ENCODE data around the gene P4HTM. TPM values are rescaled to one million over a fixed set of nuclear protein-coding genes. Genes with fewer than 3 reads are reported as not detected.

Gene P4HTM
- total RNA-seq, 1 donor from 2014 or later = 25.0 TPM

DNA sequence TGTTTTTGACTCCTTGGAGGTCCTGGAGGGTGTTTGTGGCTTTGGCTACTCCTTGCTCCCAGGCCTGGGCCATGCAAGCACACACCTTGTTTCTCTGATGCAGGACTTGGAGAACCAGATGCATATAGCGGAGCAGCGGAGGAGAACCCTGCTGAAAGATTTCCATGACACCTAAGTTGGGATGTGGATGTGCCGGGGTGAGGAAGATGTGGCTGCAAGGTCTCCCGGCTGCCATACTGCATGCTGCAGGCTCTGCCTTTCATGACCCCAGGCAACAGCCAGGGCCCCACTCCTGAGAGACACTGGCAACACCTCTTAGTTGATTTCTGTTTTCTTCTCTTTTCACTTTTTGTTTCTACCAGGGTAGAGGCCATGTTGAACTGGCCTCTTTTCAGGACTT lies 6.9 kb upstream of the P4HTM start:
- no peak overlapping the region for H2AFZ ChIP-seq (ENCODE audit: low read depth, low read length)
- Mint-ChIP-seq H3K9me3 (ENCODE audit: unreplicated experiment) (no peaks in the 10 kb centered on the region), H3K4me1 (ENCODE audit: low read depth, unreplicated experiment) (peaks cover 9% of the 10 kb centered on the region), H3K27me3 (ENCODE audit: low read depth, unreplicated experiment) (no peaks in the 10 kb centered on the region), H3K4me3 (ENCODE audit: unreplicated experiment) (no peak overlapping the region), H3K27ac (ENCODE audit: unreplicated experiment) (no peak overlapping the region), H3K36me3 (ENCODE audit: low read depth, unreplicated experiment) (peaks cover 28% of the 10 kb centered on the region)
- no peak overlapping the region for H3K4me2 ChIP-seq (ENCODE audit: low read length)
- no peak overlapping the region for H3K9ac ChIP-seq (ENCODE audit: low read length)
- no peak overlapping the region for H3K4me3 ChIP-seq (ENCODE audit: insufficient read depth, low read depth, low read length)
- H3K27me3 ChIP-seq (ENCODE audit: insufficient read depth, low read length) = no peaks in the 10 kb centered on the region
- H3K27ac ChIP-seq (ENCODE audit: low read depth, low read length) = no peak overlapping the region
- H3K79me2 ChIP-seq (ENCODE audit: insufficient read depth, low read length) = no peaks in the 10 kb centered on the region
- no peak for FAIRE-seq
- peaks cover 19% of the 10 kb centered on the region for H4K20me1 ChIP-seq (ENCODE audit: insufficient read depth, low read length)
- H3K9me3 ChIP-seq (ENCODE audit: insufficient read depth, low read depth, low read length) = no peaks in the 10 kb centered on the region
- no peak for TF ChIP-seq EZH2 (IDR thresholded peaks at IDR 0.05; ENCODE audit: insufficient read depth, low read length)
- TF ChIP-seq, protein P1, sequence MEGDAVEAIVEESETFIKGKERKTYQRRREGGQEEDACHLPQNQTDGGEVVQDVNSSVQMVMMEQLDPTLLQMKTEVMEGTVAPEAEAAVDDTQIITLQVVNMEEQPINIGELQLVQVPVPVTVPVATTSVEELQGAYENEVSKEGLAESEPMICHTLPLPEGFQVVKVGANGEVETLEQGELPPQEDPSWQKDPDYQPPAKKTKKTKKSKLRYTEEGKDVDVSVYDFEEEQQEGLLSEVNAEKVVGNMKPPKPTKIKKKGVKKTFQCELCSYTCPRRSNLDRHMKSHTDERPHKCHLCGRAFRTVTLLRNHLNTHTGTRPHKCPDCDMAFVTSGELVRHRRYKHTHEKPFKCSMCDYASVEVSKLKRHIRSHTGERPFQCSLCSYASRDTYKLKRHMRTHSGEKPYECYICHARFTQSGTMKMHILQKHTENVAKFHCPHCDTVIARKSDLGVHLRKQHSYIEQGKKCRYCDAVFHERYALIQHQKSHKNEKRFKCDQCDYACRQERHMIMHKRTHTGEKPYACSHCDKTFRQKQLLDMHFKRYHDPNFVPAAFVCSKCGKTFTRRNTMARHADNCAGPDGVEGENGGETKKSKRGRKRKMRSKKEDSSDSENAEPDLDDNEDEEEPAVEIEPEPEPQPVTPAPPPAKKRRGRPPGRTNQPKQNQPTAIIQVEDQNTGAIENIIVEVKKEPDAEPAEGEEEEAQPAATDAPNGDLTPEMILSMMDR (IDR thresholded peaks at IDR 0.05; ENCODE audit: insufficient read depth, low read depth, low read length) = no peak
- H3K4me1 ChIP-seq (ENCODE audit: insufficient read depth, low read length) = no peaks in the 10 kb centered on the region
- peaks cover 36% of the 10 kb centered on the region for H3K36me3 ChIP-seq (ENCODE audit: insufficient read depth, low read length)
- DNase-seq (ENCODE audit: low read depth) = no peak

DNA sequence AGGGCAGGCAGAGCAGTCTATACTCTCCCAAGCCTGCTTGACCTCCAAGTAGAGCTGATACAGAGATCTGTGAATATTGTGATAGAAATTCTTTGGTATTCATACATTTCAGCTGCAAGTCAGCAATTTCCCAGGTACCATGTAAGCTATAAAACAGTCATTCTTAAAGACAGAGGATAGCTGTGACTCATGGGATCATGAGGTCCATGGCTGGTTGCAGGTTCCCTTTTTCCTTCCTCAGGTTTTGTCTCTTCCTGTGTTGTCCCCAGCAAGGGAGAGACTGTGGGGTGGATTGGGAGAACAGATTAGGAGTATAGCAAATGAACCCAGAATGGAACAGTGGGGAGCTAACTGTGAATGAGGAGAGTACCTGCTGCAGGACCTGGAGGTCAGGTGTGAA lies 5.4 kb upstream of the P4HTM start:
- Histone ChIP-seq H3K4me1 (ENCODE audit: insufficient read depth, low read length) (peaks cover 8% of the 10 kb centered on the region), H3K36me3 (ENCODE audit: insufficient read depth, low read length) (peaks cover 28% of the 10 kb centered on the region), H3K27ac (ENCODE audit: low read depth, low read length) (no peak overlapping the region), H2AFZ (ENCODE audit: low read depth, low read length) (no peak overlapping the region), H3K9me3 (ENCODE audit: insufficient read depth, low read depth, low read length) (no peaks in the 10 kb centered on the region), H3K4me3 (ENCODE audit: insufficient read depth, low read depth, low read length) (no peak overlapping the region), H3K79me2 (ENCODE audit: insufficient read depth, low read length) (no peaks in the 10 kb centered on the region), H4K20me1 (ENCODE audit: insufficient read depth, low read length) (peaks cover 19% of the 10 kb centered on the region), H3K9ac (ENCODE audit: low read length) (no peak overlapping the region), H3K27me3 (ENCODE audit: insufficient read depth, low read length) (no peaks in the 10 kb centered on the region), H3K4me2 (ENCODE audit: low read length) (no peak overlapping the region)
- no peak overlapping the region for H3K27ac Mint-ChIP-seq (ENCODE audit: unreplicated experiment)
- no peaks in the 10 kb centered on the region for H3K27me3 Mint-ChIP-seq (ENCODE audit: low read depth, unreplicated experiment)
- no peak for TF ChIP-seq EZH2 (IDR thresholded peaks at IDR 0.05; ENCODE audit: insufficient read depth, low read length)
- TF ChIP-seq, protein P1 (IDR thresholded peaks at IDR 0.05; ENCODE audit: insufficient read depth, low read depth, low read length) = no peak
- peaks cover 17% of the 10 kb centered on the region for H3K4me1 Mint-ChIP-seq (ENCODE audit: low read depth, unreplicated experiment)
- peaks cover 23% of the 10 kb centered on the region for H3K36me3 Mint-ChIP-seq (ENCODE audit: low read depth, unreplicated experiment)
- no peak for DNase-seq (ENCODE audit: low read depth)
- no peak for FAIRE-seq
- no peaks in the 10 kb centered on the region for H3K9me3 Mint-ChIP-seq (ENCODE audit: unreplicated experiment)
- H3K4me3 Mint-ChIP-seq (ENCODE audit: unreplicated experiment) = no peak overlapping the region

DNA sequence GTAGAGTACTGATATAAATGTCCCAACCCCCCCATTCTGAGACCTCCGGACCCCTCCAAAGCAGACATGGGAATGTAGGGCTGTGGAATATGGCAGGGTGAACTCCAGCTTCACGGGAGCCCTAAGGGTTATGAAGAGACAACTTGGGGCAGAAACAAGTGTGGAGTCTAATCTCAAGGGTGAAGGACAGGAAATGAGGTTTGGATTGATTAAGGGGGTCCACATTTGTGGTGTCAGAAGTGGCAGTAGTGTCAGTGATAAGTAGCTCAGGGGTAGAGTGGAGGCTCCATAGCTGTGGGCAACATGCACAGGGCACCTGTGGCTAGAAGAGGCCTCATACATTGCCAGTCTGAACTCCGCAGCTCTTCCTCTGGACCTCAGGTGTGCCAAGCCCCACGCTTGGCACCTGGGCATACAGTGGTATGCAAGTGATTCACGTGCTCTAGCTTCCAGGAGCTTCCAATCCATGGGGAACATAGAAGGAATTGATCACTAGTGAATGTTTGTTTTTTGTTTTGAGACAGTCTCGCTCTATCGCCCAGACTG lies 4.1 kb upstream of the P4HTM start:
- H3K4me3 Mint-ChIP-seq (ENCODE audit: unreplicated experiment) = peak overlapping the region; percentile 3
- Histone ChIP-seq H3K4me1 (ENCODE audit: insufficient read depth, low read length) (peaks cover 13% of the 10 kb centered on the region), H2AFZ (ENCODE audit: low read depth, low read length) (no peak overlapping the region), H3K4me2 (ENCODE audit: low read length) (no peak overlapping the region), H3K9ac (ENCODE audit: low read length) (no peak overlapping the region), H3K36me3 (ENCODE audit: insufficient read depth, low read length) (peaks cover 19% of the 10 kb centered on the region), H4K20me1 (ENCODE audit: insufficient read depth, low read length) (peaks cover 19% of the 10 kb centered on the region), H3K27me3 (ENCODE audit: insufficient read depth, low read length) (no peaks in the 10 kb centered on the region), H3K4me3 (ENCODE audit: insufficient read depth, low read depth, low read length) (no peak overlapping the region), H3K79me2 (ENCODE audit: insufficient read depth, low read length) (peaks cover 8% of the 10 kb centered on the region), H3K27ac (ENCODE audit: low read depth, low read length) (no peak overlapping the region), H3K9me3 (ENCODE audit: insufficient read depth, low read depth, low read length) (no peaks in the 10 kb centered on the region)
- TF ChIP-seq, protein P1 (IDR thresholded peaks at IDR 0.05; ENCODE audit: insufficient read depth, low read depth, low read length) = no peak
- no peak for TF ChIP-seq EZH2 (IDR thresholded peaks at IDR 0.05; ENCODE audit: insufficient read depth, low read length)
- no peaks in the 10 kb centered on the region for H3K9me3 Mint-ChIP-seq (ENCODE audit: unreplicated experiment)
- no peak overlapping the region for H3K27ac Mint-ChIP-seq (ENCODE audit: unreplicated experiment)
- H3K36me3 Mint-ChIP-seq (ENCODE audit: low read depth, unreplicated experiment) = peaks cover 16% of the 10 kb centered on the region
- H3K4me1 Mint-ChIP-seq (ENCODE audit: low read depth, unreplicated experiment) = peaks cover 19% of the 10 kb centered on the region
- no peaks in the 10 kb centered on the region for H3K27me3 Mint-ChIP-seq (ENCODE audit: low read depth, unreplicated experiment)
- DNase-seq (ENCODE audit: low read depth) = no peak
- no peak for FAIRE-seq
